AG09309 (cell line): ENCODE data around the gene NR2C2.

ENCODE experiments used
- DNase-seq: peaks from one replicate; pipeline ENCODE4 v3.0.0-alpha.2; 2010; ENCODE audit warnings: low read depth
- H3K4me3 ChIP-seq: 2 replicates; pipeline ENCODE4 v1.5.1; 2011; ENCODE audit warnings: mild to moderate bottlenecking, low read depth, low read length, moderate library complexity; ENCODE audit not compliant: control insufficient read depth
- TF ChIP-seq, protein P1 (sequence below): IDR thresholded peaks from 2 replicates; pipeline ENCODE4 v1.5.1; 2011; ENCODE audit warnings: mild to moderate bottlenecking, low read depth, low read length, inconsistent platforms; ENCODE audit not compliant: insufficient read depth, control insufficient read depth; ENCODE audit errors: missing control alignments

The NR2C2 gene

DNA sequence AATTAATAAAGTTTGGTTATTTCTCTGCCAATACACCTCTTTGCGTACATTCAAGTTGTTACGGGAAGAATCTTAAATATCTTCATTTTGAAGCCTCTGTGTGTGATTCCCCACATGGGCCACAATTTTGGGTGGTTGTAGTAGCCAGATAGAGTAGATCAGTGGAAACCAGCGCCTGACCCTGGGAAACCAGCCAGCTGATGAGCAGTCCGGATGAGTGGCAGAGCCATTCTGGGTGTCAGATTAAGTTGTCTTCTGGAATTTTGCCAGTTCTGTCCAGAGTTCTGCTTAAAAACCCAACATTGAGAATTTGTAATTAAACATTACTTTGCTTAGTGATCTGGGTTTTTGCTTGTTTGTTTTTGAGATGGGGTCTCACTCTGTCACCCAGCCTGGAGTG, 68.1 kb downstream of the NR2C2 start:
- TF ChIP-seq, protein P1, sequence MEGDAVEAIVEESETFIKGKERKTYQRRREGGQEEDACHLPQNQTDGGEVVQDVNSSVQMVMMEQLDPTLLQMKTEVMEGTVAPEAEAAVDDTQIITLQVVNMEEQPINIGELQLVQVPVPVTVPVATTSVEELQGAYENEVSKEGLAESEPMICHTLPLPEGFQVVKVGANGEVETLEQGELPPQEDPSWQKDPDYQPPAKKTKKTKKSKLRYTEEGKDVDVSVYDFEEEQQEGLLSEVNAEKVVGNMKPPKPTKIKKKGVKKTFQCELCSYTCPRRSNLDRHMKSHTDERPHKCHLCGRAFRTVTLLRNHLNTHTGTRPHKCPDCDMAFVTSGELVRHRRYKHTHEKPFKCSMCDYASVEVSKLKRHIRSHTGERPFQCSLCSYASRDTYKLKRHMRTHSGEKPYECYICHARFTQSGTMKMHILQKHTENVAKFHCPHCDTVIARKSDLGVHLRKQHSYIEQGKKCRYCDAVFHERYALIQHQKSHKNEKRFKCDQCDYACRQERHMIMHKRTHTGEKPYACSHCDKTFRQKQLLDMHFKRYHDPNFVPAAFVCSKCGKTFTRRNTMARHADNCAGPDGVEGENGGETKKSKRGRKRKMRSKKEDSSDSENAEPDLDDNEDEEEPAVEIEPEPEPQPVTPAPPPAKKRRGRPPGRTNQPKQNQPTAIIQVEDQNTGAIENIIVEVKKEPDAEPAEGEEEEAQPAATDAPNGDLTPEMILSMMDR = no peak
- H3K4me3 ChIP-seq = no peak overlapping the region
- DNase-seq = no peak

DNA sequence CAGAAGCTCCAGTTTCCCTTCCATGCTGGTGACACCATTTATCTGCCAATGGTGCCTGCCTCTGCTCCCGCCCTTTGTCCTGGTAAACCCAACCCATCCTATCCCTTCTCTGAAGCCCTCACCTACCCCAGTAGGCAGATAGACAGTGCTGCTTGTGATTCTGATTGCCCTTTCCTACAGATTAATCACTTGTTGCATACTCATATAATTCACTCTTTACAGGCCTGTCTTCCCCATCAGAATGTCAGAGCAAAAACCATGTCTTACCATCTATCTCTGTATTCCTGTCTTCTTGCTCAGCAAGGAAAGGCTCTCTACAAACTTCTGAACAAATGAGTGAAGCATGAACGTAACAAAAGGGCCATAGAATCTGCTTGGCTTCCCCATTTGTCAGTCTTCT, 69.8 kb downstream of the NR2C2 start:
- H3K4me3 ChIP-seq = no peak overlapping the region
- no peak for DNase-seq
- TF ChIP-seq, protein P1 = no peak

DNA sequence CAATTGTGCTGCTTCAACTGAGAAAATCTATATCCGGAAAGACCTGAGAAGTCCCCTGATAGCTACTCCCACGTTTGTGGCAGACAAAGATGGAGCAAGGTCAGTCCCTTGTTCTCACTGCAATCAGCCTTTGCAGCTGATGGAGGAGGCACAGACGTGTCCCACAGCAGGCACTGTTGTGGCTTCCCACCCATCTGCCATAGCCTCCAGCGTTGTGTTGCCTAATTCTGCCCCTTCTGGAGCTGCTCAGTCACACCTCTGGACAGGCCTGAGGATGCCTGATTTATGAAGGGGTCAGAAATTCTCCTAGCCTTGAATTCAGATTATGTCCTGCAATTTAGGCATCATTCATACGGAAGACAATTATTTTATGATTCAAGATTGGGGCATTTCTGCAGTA, 75.9 kb downstream of the NR2C2 start:
- DNase-seq = no peak
- no peak overlapping the region for H3K4me3 ChIP-seq
- TF ChIP-seq, protein P1 = no peak

GRCh38 chr3:15023719-15024118, 76.3 kb downstream of the NR2C2 start:
- no peak for DNase-seq
- no peak overlapping the region for H3K4me3 ChIP-seq
- TF ChIP-seq, protein P1 = no peak

GRCh38 chr3:15029625-15030024, 82.2 kb downstream of the NR2C2 start:
- DNase-seq = no peak
- no peak overlapping the region for H3K4me3 ChIP-seq
- TF ChIP-seq, protein P1 = no peak

DNA sequence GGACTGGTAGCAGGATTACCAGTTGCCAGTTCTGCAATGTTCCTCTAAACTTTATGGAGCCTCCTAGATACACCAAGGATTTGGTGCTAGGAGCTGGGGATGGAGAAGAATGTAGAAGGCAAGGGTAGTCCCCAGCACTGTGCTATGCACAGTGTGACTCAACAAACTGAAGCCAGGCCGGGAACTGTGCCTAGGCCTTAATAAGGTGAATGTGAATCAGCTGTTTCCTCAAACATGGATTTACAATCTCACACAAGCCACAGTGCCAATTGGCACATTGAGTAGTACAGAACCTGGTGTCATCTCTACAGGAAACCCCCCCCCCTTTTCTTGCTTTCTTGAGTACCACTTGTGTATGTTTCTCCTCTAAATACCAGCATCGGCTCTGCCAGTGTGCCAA, 85.3 kb downstream of the NR2C2 start:
- no peak overlapping the region for H3K4me3 ChIP-seq
- DNase-seq = no peak
- TF ChIP-seq, protein P1 = no peak

- no peak for DNase-seq
- TF ChIP-seq, protein P1 = no peak
- no peak overlapping the region for H3K4me3 ChIP-seq
These were observed 85.7 kb downstream of the NR2C2 start for GRCh38 chr3:15033103-15033502.
